DMS79 treated with DMSO at 0.1 percent for 48 hours (cell line): ENCODE measurements around the gene GRID2.
"Not testable (repeated sequence)": the region's sequence is repeated elsewhere in the genome, so short reads cannot be mapped to it uniquely, and the experiment has no call there.

ENCODE experiments used
- DNase-seq: peaks from one replicate; lab custom pipeline; 2025; lab: John Stamatoyannopoulos, UW

The GRID2 gene

DNA sequence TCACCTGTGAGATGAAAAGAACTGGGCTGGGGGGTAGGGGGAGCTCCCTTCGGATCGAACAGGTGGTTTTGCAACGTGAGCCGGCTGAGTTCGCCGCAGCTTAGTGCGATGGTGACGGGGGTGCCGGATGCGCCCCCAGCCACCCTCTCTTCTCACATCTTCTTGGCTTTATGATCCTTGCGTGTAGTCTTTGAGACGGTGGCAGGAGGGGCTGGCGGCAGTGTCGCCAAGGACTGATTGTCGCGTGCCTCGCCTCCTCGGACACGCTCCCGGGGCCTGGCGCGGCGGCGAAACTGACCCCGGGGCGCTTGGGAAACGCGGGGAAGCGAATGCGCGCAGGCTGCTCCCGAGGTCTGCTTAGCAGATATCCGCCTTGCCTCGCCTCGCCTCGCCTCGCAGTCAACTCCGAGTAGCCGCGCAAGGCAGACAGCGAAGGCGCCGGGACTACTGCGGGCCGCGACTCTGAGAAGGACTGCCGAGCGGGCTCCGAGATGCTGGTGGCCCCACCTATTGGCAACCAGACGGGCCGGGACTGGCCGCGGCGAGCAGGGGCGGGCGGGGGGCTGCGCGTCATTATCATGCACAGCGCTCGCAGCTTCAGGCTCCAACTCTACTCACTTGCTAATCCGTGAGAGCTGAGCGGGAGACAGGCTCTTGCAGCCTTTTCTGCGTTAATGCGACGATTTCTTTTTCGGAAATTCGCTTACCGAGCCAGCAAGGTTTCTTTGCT is 1.5 kb downstream of the GRID2 start:
- DNase-seq, result peak; percentile 63

DNA sequence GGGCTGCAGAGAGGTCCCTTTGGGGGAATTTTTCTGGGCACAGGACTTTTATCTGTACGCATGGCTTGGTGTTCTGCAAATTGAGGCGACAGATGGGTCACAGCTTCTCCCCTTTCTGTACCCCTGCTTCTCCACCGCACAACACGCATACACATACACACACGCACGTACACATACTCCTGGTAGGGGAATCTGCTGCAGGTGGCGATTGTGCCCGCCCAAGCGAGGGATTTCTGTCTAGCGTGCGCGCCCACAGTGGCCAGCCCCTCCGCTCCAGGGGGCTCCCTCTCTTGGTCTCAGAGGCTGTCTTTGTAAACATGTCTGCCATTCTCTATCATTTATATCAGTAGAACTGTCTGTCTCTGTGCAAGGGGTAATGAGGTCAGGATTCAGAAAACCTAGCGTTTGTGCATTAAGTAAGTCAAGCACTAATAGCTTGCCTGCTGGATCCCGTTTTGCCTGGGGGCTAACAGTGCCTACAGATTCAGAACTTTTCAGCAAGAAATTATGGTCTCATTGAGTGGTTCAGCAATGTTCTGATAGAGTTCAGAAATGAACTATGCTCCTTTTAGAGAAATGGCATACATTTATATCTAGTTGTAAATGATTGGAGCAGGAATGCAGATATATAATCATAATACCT is 2.2 kb downstream of the GRID2 start:
- peak; percentile 54 for DNase-seq

GRCh38 chr4:92307181-92307580 is 3.4 kb downstream of the GRID2 start:
- peak; percentile 50 for DNase-seq

GRCh38 chr4:92307866-92308265 is 4.1 kb downstream of the GRID2 start:
- peak; percentile 60 for DNase-seq

GRCh38 chr4:92317047-92317446 is 13.3 kb downstream of the GRID2 start:
- DNase-seq, result no peak

- no peak for DNase-seq
Observed at GRCh38 chr4:92328095-92328494, 24.3 kb downstream of the GRID2 start.

DNA sequence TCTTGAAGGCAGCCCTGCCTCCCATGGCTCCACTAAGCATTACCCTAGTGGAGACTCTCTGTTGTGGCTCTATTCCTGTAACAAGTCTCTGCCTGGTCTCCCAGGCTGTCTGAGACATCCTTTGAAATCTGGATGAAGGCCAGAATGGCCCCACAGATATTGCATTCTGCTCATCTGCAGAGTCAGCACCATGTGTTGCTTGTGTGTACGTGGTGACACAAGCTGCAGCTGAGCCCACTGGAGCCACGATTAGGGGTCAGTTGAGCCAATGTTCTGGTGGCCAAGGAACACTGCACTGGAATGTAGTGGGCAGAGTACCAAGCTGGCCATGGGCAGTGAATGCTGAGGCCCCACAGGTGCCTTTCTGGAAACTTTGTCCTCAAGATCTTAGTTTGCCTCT is 29.2 kb downstream of the GRID2 start:
- no peak for DNase-seq

DNA sequence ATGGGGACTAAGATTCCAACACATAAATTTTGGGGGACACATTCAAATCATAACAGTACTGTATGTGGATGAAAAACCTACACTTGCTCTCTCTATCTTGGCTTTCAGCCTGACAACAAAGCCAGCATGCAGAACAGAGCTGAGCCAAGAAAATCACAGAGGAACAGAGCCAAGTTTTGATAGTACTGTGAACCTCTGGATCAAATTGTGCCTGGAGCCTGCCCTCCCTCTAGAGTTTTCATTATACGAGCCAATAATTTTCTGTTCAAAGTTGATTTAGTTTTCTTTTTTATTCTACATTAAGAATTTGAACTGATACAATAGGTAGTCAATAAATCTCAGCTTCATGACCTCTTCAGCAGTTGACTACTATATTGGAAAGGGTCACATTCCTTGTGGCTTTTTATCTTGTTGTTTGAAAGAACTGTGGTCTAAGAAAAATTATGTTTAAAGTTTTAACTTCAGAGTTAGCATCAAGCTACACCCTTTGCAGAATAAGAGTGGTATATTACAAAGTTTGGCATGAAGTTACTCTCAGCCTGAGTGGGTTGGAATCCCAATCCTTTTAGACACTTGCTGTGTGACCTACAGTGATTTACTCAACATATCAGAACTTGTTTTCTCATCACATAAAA is 31.1 kb downstream of the GRID2 start:
- peak; percentile 19 for DNase-seq

DNA sequence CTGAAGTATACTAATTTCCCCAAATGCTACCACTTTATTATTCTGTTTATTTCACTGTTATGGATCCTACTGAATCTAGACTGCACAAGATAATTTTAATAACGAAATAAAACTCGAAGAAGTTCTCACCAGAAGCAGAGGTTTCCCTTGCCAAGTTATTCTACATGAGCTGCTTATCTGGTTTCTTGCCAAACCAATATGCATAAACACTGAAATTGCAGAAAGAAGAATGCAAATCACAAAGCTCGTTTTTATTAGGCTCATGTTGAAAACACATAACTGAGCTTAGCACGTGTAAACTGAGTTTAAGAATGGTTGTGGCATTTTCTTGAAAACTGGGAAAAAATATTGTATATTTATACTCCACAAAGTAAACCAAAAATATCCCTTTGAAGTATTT is 35.9 kb downstream of the GRID2 start:
- DNase-seq, result no peak

DNA sequence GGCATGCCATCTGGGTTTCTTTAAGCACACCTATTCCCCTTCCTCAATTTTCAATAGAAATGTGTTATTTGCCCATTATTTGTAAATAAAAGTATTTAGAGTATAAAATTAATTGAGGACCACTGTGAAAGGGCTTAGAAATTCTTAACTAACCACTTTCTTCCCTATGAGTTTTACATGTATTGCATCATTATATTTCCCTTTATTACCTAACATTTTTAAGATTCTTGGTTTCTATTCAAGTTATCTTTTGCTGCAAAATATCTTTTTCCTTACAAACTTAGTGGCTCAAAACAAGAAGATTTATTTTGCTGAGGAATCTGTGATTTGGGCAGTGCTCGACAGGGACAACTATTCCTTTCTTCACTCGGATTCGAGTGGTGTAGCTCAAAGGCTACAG is 40.5 kb downstream of the GRID2 start:
- DNase-seq, result no peak

DNA sequence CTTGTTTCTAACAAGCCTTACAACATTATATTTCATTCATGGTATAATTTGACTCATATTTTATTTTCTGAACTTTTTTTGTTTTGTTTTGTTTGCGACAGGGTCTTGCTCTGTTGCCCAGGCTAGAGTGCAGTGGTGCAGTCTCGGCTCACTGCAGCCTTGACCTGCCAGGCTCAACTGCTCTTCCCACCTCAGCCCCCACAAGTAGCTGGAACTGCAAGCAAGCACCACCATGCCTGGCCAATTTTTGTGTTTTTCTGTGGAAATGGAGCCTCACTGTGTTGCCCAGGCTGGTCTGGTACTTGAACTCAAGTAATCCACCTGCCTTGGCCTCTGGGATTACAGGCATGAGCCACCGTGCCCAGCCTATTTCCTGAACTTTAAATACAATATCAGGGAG is 42.5 kb downstream of the GRID2 start:
- DNase-seq, result no peak

DNA sequence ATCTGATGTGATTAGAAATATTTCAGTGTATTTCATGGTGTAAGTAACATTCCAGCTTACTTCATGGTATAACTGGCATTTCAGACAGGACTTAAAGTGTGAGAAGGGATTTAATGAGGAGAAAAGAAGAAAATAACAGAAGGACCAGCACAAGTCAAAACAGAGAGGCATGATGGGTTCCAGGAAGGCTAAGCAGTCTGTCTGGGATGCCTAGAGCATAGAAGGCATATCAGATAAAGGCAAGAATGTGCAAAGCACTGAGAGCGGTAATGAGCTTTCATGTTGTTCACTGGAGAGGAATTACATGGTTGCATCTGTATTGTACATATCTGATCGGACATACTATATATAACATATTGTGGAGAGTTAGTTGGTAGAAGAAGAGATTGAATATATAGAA is 54.2 kb downstream of the GRID2 start:
- DNase-seq, result no peak

DNA sequence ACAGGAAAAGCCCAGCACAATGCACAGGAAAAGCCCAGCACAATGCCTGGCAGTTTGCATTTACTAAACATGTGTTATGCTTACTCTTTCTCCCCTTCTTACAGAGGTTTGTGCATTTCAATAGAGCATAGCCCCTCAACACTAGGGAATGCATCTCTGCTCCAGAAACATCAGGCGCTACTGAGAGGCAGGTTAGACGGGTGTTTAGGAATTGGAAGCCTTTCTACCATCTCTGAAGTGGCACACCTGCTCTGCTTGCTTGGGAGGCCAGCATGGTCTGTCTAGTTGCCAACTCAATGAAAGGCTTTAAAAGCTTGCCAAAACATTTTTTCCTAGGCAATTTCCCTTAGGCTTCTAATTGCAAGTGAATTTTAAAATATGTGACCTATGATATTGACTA is 55.7 kb downstream of the GRID2 start:
- peak; percentile 53 for DNase-seq

DNA sequence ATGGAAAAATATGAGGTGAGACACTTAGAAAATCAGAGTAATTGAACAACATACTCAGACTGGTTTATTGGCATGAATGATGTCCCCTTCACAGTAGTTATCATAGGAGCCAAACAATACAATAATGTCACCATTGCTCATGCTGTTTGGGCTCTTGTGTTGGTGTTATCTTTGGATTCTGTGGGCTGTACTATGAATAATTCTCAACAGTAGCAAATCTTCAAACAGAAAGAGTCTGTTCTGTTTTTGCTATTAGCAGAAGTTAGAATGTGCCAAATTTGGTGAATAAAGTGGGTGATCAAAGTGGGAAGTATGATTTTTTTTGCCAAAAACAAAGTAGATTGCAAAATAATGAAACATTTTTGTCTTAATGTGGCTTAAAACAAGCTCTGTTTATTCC is 58.3 kb downstream of the GRID2 start:
- DNase-seq, result no peak

GRCh38 chr4:92368653-92369052 is 64.9 kb downstream of the GRID2 start:
- DNase-seq, result no peak

DNA sequence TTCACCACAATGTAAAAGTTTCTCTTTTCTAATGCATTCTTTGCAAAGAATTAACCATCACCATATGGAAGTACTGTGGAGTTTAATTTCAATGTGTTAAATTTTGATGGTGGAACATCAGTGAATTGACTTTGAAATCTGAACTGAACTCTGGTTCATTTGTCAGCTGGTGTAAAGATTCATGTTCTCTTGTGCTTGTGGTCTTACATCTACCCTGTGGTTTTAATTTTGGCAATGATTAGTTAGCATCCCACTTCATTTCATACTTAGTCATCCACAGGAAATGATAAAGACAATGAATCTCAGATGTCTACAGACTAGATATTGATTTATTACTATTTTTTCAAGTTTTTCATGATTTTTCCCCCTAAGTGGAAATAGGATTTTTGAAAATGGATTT is 77.8 kb downstream of the GRID2 start:
- no peak for DNase-seq

- no peak for DNase-seq
Observed at GRCh38 chr4:92382128-92382527, 78.4 kb downstream of the GRID2 start.

GRCh38 chr4:92387459-92388069 is 83.8 kb downstream of the GRID2 start:
- no peak for DNase-seq

GRCh38 chr4:92399032-92399431 is 95.3 kb downstream of the GRID2 start:
- no peak for DNase-seq

GRCh38 chr4:92403525-92403924 is 99.8 kb downstream of the GRID2 start:
- not testable (repeated sequence) for DNase-seq

- no peak for DNase-seq
Observed at GRCh38 chr4:92406488-92406887, 102.7 kb downstream of the GRID2 start.

GRCh38 chr4:92421920-92422319 is 118.2 kb downstream of the GRID2 start:
- no peak for DNase-seq

DNA sequence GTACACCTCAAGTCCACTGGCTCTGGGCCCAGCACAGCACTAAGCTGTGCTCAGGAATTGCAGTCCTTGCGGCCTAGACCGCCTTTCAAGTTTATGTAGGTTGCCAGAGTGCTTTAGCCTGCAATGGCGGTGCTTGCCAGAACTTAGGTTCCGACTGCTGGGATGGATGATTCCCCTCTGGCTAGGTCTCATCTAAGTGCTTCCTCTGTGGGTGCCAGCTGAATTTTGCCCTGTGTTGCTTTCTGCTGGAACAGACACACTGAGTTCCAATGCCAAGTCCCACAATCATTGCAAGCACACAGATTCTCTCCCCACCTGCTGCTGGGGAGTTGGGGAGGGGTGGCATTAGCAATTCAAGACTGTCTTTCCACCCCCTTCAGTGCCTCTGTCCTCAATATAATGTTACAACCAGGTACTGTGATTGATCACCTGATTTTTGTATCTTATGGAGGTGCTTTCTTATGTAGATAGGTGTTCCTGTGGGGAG is 129.5 kb downstream of the GRID2 start:
- DNase-seq, result no peak
